Activated T-helper 2 cell treated with anti-CD3 and anti-CD28 coated beads, Interferon-gamma antibody, Interleukin-2, Interleukin-4, amounts not matched to agents 10 μg/mL and 5 μg/mL and 100 μg/mL, durations not matched to agents 14 hours and 24 hours and 36 hours (primary cell): ENCODE data around the gene SLC39A1. TPM values are rescaled to one million over a fixed set of nuclear protein-coding genes. Genes with fewer than 3 reads are reported as not detected.

ENCODE experiments used
- DNase-seq: peaks from one replicate; pipeline ENCODE4 v3.0.0; 2021; ENCODE audit warnings: low spot score
- H3K27ac Mint-ChIP-seq: one replicate; pipeline ENCODE4 v1.8.0; 2021; ENCODE audit warnings: mixed read lengths
- H3K27me3 Mint-ChIP-seq: one replicate; pipeline ENCODE4 v1.8.0; 2021; ENCODE audit warnings: low read depth, mixed read lengths
- H3K36me3 Mint-ChIP-seq: one replicate; pipeline ENCODE4 v1.8.0; 2021; ENCODE audit warnings: low read depth, mixed read lengths
- H3K4me1 Mint-ChIP-seq: one replicate; pipeline ENCODE4 v1.8.0; 2021; ENCODE audit warnings: low read depth, mixed read lengths
- H3K4me3 Mint-ChIP-seq: one replicate; pipeline ENCODE4 v1.8.0; 2021; ENCODE audit warnings: low read depth, mild to moderate bottlenecking, moderate library complexity, mixed read lengths
- H3K9me3 Mint-ChIP-seq: one replicate; pipeline ENCODE4 v1.8.0; 2021; ENCODE audit warnings: mixed read lengths
- intact Hi-C: fragments of 100-400 bp; cut with micrococcal nuclease; formaldehyde crosslinking; loops from one replicate; pipeline ENCODE4 v1.15.1; 2023
- total RNA-seq: library from RNA; stranded (reverse); gene quantifications from 2 replicates; pipeline ENCODE4 v1.2.3, GENCODE V29; 2022

Gene SLC39A1
- total RNA-seq, 1 donor from 2014 or later = 76.5 TPM

GRCh38 chr1:153968972-153969371 lies 5.6 kb upstream of the SLC39A1 start:
- intact Hi-C loops = loop anchor here (10.0 kb wide), 1 partner anchor 424 kb away; the partner anchor contains the start of genes S100A3, S100A4 and S100A5
- Mint-ChIP-seq H3K36me3 (peaks cover 31% of the 10 kb centered on the region), H3K4me1 (peaks cover 44% of the 10 kb centered on the region), H3K9me3 (no peaks in the 10 kb centered on the region), H3K27me3 (no peaks in the 10 kb centered on the region), H3K27ac (peak overlapping the region; percentile 75), H3K4me3 (peak overlapping the region; percentile 86)
- no peak for DNase-seq

GRCh38 chr1:153968408-153968807 lies 5.1 kb upstream of the SLC39A1 start:
- intact Hi-C loops = loop anchor here (10.0 kb wide), 1 partner anchor 424 kb away; the partner anchor contains the start of genes S100A3, S100A4 and S100A5
- Mint-ChIP-seq H3K27ac (peak overlapping the region; percentile 98), H3K9me3 (no peaks in the 10 kb centered on the region), H3K4me1 (peaks cover 47% of the 10 kb centered on the region), H3K27me3 (no peaks in the 10 kb centered on the region), H3K4me3 (peak overlapping the region; percentile 86), H3K36me3 (peaks cover 25% of the 10 kb centered on the region)
- DNase-seq = no peak

- H3K27me3 Mint-ChIP-seq = no peaks in the 10 kb centered on the region
- H3K27ac Mint-ChIP-seq = peak overlapping the region; percentile 98
- H3K4me1 Mint-ChIP-seq = peaks cover 46% of the 10 kb centered on the region
- peaks cover 21% of the 10 kb centered on the region for H3K36me3 Mint-ChIP-seq
- H3K9me3 Mint-ChIP-seq = no peaks in the 10 kb centered on the region
- intact Hi-C loops = loop anchor here (1.0 to 10.0 kb wide), 3 partner anchors 9 to 423 kb away; partner anchors contain the start of genes CRTC2, JTB, S100A3 and S100A4
- peak overlapping the region; percentile 86 for H3K4me3 Mint-ChIP-seq
- no peak for DNase-seq
These were observed 4.6 kb upstream of the SLC39A1 start for GRCh38 chr1:153968000-153968363.

- H3K9me3 Mint-ChIP-seq = no peaks in the 10 kb centered on the region
These were observed 4.0 kb upstream of the SLC39A1 start, which contains the start of gene CREB3L4 for GRCh38 chr1:153967107-153967999. CREB3L4 (plus strand) TSS chr1:153967902; CDS start chr1:153968526, 624 bp downstream.

GRCh38 chr1:153963850-153964331 lies 554 bp upstream of the SLC39A1 start:
- H3K4me3 Mint-ChIP-seq = peak overlapping the region; percentile 84
- intact Hi-C loops = loop anchor here (2.0 to 10.0 kb wide), 2 partner anchors 13 to 419 kb away; partner anchors contain the start of genes JTB, S100A3, S100A4 and S100A5
- H3K4me1 Mint-ChIP-seq = peaks cover 53% of the 10 kb centered on the region
- DNase-seq = no peak
- no peaks in the 10 kb centered on the region for H3K27me3 Mint-ChIP-seq
- peak overlapping the region; percentile 86 for H3K27ac Mint-ChIP-seq
- H3K36me3 Mint-ChIP-seq = peaks cover 31% of the 10 kb centered on the region
- no peaks in the 10 kb centered on the region for H3K9me3 Mint-ChIP-seq

More at GRCh38 chr1:153967107-153967999, 4.0 kb upstream of the SLC39A1 start, which contains the start of gene CREB3L4:
- no peaks in the 10 kb centered on the region for H3K27me3 Mint-ChIP-seq
- H3K36me3 Mint-ChIP-seq = peaks cover 17% of the 10 kb centered on the region
- peak within 1 kb of the TSS; percentile 98 for H3K27ac Mint-ChIP-seq
- peak; percentile 84 for DNase-seq
- intact Hi-C loops = loop anchor here (1.0 to 10.0 kb wide), 3 partner anchors 9 to 423 kb away; partner anchors contain the start of genes CRTC2, JTB, S100A3 and S100A4
- peak within 1 kb of the TSS; percentile 86 for H3K4me3 Mint-ChIP-seq
- peaks cover 47% of the 10 kb centered on the region for H3K4me1 Mint-ChIP-seq

GRCh38 chr1:153962088-153963029 lies 978 bp downstream of the SLC39A1 start:
- no peaks in the 10 kb centered on the region for H3K9me3 Mint-ChIP-seq
- DNase-seq = no peak
- intact Hi-C loops = loop anchor here (2.0 to 10.0 kb wide), 2 partner anchors 14 to 418 kb away; partner anchors contain the start of genes JTB, S100A3, S100A4 and S100A5
- H3K27me3 Mint-ChIP-seq = no peaks in the 10 kb centered on the region
- peak overlapping the region; percentile 86 for H3K27ac Mint-ChIP-seq
- peaks cover 46% of the 10 kb centered on the region for H3K4me1 Mint-ChIP-seq
- peaks cover 38% of the 10 kb centered on the region for H3K36me3 Mint-ChIP-seq
- peak overlapping the region; percentile 84 for H3K4me3 Mint-ChIP-seq

- Mint-ChIP-seq H3K27me3 (no peaks in the 10 kb centered on the region), H3K27ac (peak overlapping the region; percentile 25), H3K9me3 (no peaks in the 10 kb centered on the region), H3K36me3 (peaks cover 36% of the 10 kb centered on the region), H3K4me1 (peaks cover 50% of the 10 kb centered on the region), H3K4me3 (peak overlapping the region; percentile 54)
- no peak for DNase-seq
- intact Hi-C loops = loop anchor here (10.0 kb wide), 1 partner anchor 417 kb away; the partner anchor contains the start of genes S100A3, S100A4 and S100A5
These were observed 1.9 kb downstream of the SLC39A1 start for GRCh38 chr1:153961421-153961820.

GRCh38 chr1:153960206-153960605 lies 3.1 kb downstream of the SLC39A1 start:
- H3K4me3 Mint-ChIP-seq = no peak overlapping the region

GRCh38 chr1:153959454-153959853 lies 3.9 kb downstream of the SLC39A1 start:
- Mint-ChIP-seq H3K36me3 (peaks cover 29% of the 10 kb centered on the region), H3K4me1 (peaks cover 53% of the 10 kb centered on the region), H3K27ac (peak overlapping the region; percentile 50), H3K27me3 (no peaks in the 10 kb centered on the region), H3K9me3 (no peaks in the 10 kb centered on the region), H3K4me3 (no peak overlapping the region)
- intact Hi-C loops = no loop called here
- DNase-seq = no peak

More at GRCh38 chr1:153960206-153960605, 3.1 kb downstream of the SLC39A1 start:
- peaks cover 27% of the 10 kb centered on the region for H3K36me3 Mint-ChIP-seq
- intact Hi-C loops = loop anchor here (10.0 kb wide), 1 partner anchor 415 kb away; the partner anchor contains the start of genes S100A3, S100A4 and S100A5
- no peaks in the 10 kb centered on the region for H3K27me3 Mint-ChIP-seq
- no peak overlapping the region for H3K27ac Mint-ChIP-seq
- DNase-seq = no peak
- H3K9me3 Mint-ChIP-seq = no peaks in the 10 kb centered on the region
- H3K4me1 Mint-ChIP-seq = peaks cover 53% of the 10 kb centered on the region

- H3K4me1 Mint-ChIP-seq = peaks cover 53% of the 10 kb centered on the region
These were observed 4.4 kb downstream of the SLC39A1 start for GRCh38 chr1:153958961-153959260.

GRCh38 chr1:153958111-153958960 lies 5.0 kb downstream of the SLC39A1 start, which contains the start of gene CRTC2:
CRTC2 (minus strand) TSS chr1:153958612; CDS start chr1:153958497, 115 bp downstream.
- DNase-seq = peak; percentile 96
- Mint-ChIP-seq H3K36me3 (peaks cover 38% of the 10 kb centered on the region), H3K27me3 (no peaks in the 10 kb centered on the region), H3K9me3 (no peaks in the 10 kb centered on the region), H3K4me3 (peak within 1 kb of the TSS; percentile 97), H3K27ac (peak within 1 kb of the TSS; percentile 94), H3K4me1 (peaks cover 51% of the 10 kb centered on the region)
- intact Hi-C loops = loop anchor here (1.0 kb wide), 3 partner anchors 9 to 35 kb away; partner anchors contain the start of genes CREB3L4 and DENND4B

More at GRCh38 chr1:153958961-153959260, 4.4 kb downstream of the SLC39A1 start:
- H3K9me3 Mint-ChIP-seq = no peaks in the 10 kb centered on the region
- peaks cover 34% of the 10 kb centered on the region for H3K36me3 Mint-ChIP-seq
- no peak for DNase-seq
- H3K4me3 Mint-ChIP-seq = peak overlapping the region; percentile 97
- H3K27ac Mint-ChIP-seq = peak overlapping the region; percentile 94
- intact Hi-C loops = loop anchor here (1.0 kb wide), 3 partner anchors 8 to 36 kb away; partner anchors contain the start of genes CREB3L4 and DENND4B
- H3K27me3 Mint-ChIP-seq = no peaks in the 10 kb centered on the region
